K562 (cell line): Measurements from ENCODE around the gene CRLF3.

ENCODE experiments used
- ARHGAP35 ChIP-seq: fragments of 450-650 bp; IDR thresholded peaks from 2 replicates; pipeline ENCODE4 v1.6.1; 2018; ENCODE audit not compliant: partially characterized antibody
- BCOR ChIP-seq: fragments of 450-650 bp; IDR thresholded peaks from 2 replicates; pipeline ENCODE4 v1.6.1; 2016
- CTCF ChIP-seq, 3 experiments: IDR thresholded peaks in 2 of 3; conservative IDR thresholded peaks in 1 of 3; 2 replicates each; pipeline ENCODE4 v1.5.1; 2011 to 2012; ENCODE audit warnings: low read length in 3 of 3, mild to moderate bottlenecking in 3 of 3, control low read depth in 2 of 3, improper control_type of control experiment in 1 of 3, inconsistent platforms in 1 of 3, low read depth in 1 of 3, mixed read lengths in 1 of 3, moderate library complexity in 1 of 3; ENCODE audit not compliant: insufficient read depth in 2 of 3
- ELF4 ChIP-seq: fragments of 450-650 bp; formaldehyde crosslinking; IDR thresholded peaks from 2 replicates; pipeline ENCODE4 v1.4.0; 2022; ENCODE audit warnings: missing genetic modification characterization
- ESRRA ChIP-seq: fragments of 450-650 bp; IDR thresholded peaks from 2 replicates; pipeline ENCODE4 v1.6.1; 2014; ENCODE audit warnings: low read depth, mild to moderate bottlenecking, moderate library complexity, borderline replicate concordance
- FOXA1 ChIP-seq: fragments of 450-650 bp; IDR thresholded peaks from 2 replicates; pipeline ENCODE4 v1.6.1; 2016; ENCODE audit warnings: mild to moderate bottlenecking, borderline replicate concordance
- JUND ChIP-seq, 2 experiments: IDR thresholded peaks; 2 replicates in 1 of 2; 3 replicates in 1 of 2; pipeline ENCODE4 v1.6.1; 2011; ENCODE audit warnings: borderline replicate concordance in 2 of 2, low read depth in 2 of 2, low read length in 2 of 2, improper control_type of control experiment in 1 of 2, missing biosample characterization in 1 of 2, missing genetic modification characterization in 1 of 2, missing genetic modification reagents in 1 of 2
- PHB2 ChIP-seq: fragments of 450-650 bp; IDR thresholded peaks from 2 replicates; pipeline ENCODE4 v1.6.1; 2017; ENCODE audit warnings: low read depth
- POLR2A ChIP-seq: fragments of 450-650 bp; conservative IDR thresholded peaks from 2 replicates; pipeline ENCODE4 v1.6.1; 2016
- POLR2AphosphoS5 ChIP-seq: IDR thresholded peaks from 2 replicates; pipeline ENCODE4 v1.6.1; 2011; ENCODE audit warnings: mild to moderate bottlenecking, low read depth, low read length, moderate library complexity; ENCODE audit not compliant: control insufficient read depth, insufficient read depth
- SIN3B ChIP-seq: fragments of 450-650 bp; IDR thresholded peaks from 2 replicates; pipeline ENCODE4 v1.6.1; 2017; ENCODE audit warnings: low read depth, mild to moderate bottlenecking, moderate library complexity
- SP1 ChIP-seq: sonication (generic); formaldehyde crosslinking; IDR thresholded peaks from 2 replicates; pipeline ENCODE4 v1.8.1; 2022; ENCODE audit warnings: mild to moderate bottlenecking, missing genetic modification reagents
- TEAD1 ChIP-seq, 2 experiments: fragments of 450-650 bp in 1 of 2; sonication (generic) in 1 of 2; formaldehyde crosslinking; IDR thresholded peaks; 2 replicates each; pipeline versions ENCODE4 v1.4.0 to v1.8.0; 2020 to 2022; ENCODE audit warnings: mild to moderate bottlenecking in 2 of 2, missing genetic modification reagents in 1 of 2

GRCh38 chr17:30809867-30810266 lies 14.6 kb downstream of the CRLF3 start:
- TF ChIP-seq SP1 (CRISPR knock-in tag) (no peak), ESRRA (no peak), POLR2AphosphoS5 (no peak), ELF4 (CRISPR knock-in tag) (no peak), JUND (IDR thresholded peaks at IDR 0.05; ENCODE audit: borderline replicate concordance, low read depth, low read length) (no peak), JUND (tag; IDR thresholded peaks at IDR 0.05; ENCODE audit: borderline replicate concordance, low read depth, low read length) (no peak), SIN3B (no peak), TEAD1 (CRISPR knock-in tag; IDR thresholded peaks at IDR 0.05) (no peak), CTCF (IDR thresholded peaks at IDR 0.05 in 2 of 3, conservative IDR thresholded peaks at IDR 0.05 in 1 of 3; ENCODE audit: insufficient read depth in 2 of 3, low read depth in 1 of 3, low read length in 3 of 3) (no peak), PHB2 (no peak), ARHGAP35 (no peak), POLR2A (no peak), BCOR (no peak), FOXA1 (no peak)
